ENCODE measurements around the gene ANG. TPM values are rescaled to one million over a fixed set of nuclear protein-coding genes. Genes with fewer than 3 reads are reported as not detected.

Gene ANG
- total RNA-seq, 1 experiment from 2014 or later: 0.71 TPM

GRCh38 chr14:20687362-20688166, 1.0 kb upstream of the ANG start:
- DNase-seq (ENCODE audit: low spot score): no peak
- Histone ChIP-seq H3K4me1 (ENCODE audit: insufficient read depth, low read length, poor library complexity, severe bottlenecking) (peaks cover 9% of the 10 kb centered on the region), H3K27ac (ENCODE audit: low read depth, low read length, poor library complexity, severe bottlenecking) (no peak overlapping the region), H3K36me3 (ENCODE audit: insufficient read depth, low read length, poor library complexity, severe bottlenecking) (no peaks in the 10 kb centered on the region), H3K4me3 (ENCODE audit: low read depth, low read length, poor library complexity, severe bottlenecking) (no peak overlapping the region), H3K27me3 (replicated peaks; ENCODE audit: insufficient read depth, low read depth, low read length, poor library complexity) (no peaks in the 10 kb centered on the region), H3K9me3 (ENCODE audit: low read depth, low read length, poor library complexity, severe bottlenecking) (no peaks in the 10 kb centered on the region)
- POLR2A ChIA-PET (ENCODE audit: low non-redundant PET): no interaction called here
- TF ChIP-seq, protein P1, sequence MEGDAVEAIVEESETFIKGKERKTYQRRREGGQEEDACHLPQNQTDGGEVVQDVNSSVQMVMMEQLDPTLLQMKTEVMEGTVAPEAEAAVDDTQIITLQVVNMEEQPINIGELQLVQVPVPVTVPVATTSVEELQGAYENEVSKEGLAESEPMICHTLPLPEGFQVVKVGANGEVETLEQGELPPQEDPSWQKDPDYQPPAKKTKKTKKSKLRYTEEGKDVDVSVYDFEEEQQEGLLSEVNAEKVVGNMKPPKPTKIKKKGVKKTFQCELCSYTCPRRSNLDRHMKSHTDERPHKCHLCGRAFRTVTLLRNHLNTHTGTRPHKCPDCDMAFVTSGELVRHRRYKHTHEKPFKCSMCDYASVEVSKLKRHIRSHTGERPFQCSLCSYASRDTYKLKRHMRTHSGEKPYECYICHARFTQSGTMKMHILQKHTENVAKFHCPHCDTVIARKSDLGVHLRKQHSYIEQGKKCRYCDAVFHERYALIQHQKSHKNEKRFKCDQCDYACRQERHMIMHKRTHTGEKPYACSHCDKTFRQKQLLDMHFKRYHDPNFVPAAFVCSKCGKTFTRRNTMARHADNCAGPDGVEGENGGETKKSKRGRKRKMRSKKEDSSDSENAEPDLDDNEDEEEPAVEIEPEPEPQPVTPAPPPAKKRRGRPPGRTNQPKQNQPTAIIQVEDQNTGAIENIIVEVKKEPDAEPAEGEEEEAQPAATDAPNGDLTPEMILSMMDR (conservative IDR thresholded peaks at IDR 0.05; ENCODE audit: low read depth, low read length): no peak
- no peak for TF ChIP-seq EZH2 (IDR thresholded peaks at IDR 0.05; ENCODE audit: borderline replicate concordance, low read depth, low read length, poor library complexity, severe bottlenecking)
- intact Hi-C loops (cut with micrococcal nuclease; ENCODE audit: unreplicated experiment): no loop called here
- CTCF ChIA-PET: no interaction called here
- no TSS peak for BruUV-seq (replicated peaks)

- peak; percentile 74 for DNase-seq (ENCODE audit: low spot score)
- H3K4me1 ChIP-seq (ENCODE audit: insufficient read depth, low read length, poor library complexity, severe bottlenecking): no peaks in the 10 kb centered on the region
- no peaks in the 10 kb centered on the region for H3K9me3 ChIP-seq (ENCODE audit: low read depth, low read length, poor library complexity, severe bottlenecking)
- H3K27ac ChIP-seq (ENCODE audit: low read depth, low read length, poor library complexity, severe bottlenecking): no peak overlapping the region
- no TSS peak for BruUV-seq (replicated peaks)
- no peak overlapping the region for H3K4me3 ChIP-seq (ENCODE audit: low read depth, low read length, poor library complexity, severe bottlenecking)
- CTCF ChIA-PET: interaction anchor here (0.6 to 1.5 kb wide), 10 partner anchors 10 to 378 kb away, joined by 3 to 17 read pairs (median 3); no protein-coding TSS in a partner anchor
- H3K27me3 ChIP-seq (replicated peaks; ENCODE audit: insufficient read depth, low read depth, low read length, poor library complexity): no peaks in the 10 kb centered on the region
- no peaks in the 10 kb centered on the region for H3K36me3 ChIP-seq (ENCODE audit: insufficient read depth, low read length, poor library complexity, severe bottlenecking)
- POLR2A ChIA-PET (ENCODE audit: low non-redundant PET): no interaction called here
- TF ChIP-seq, protein P1 (conservative IDR thresholded peaks at IDR 0.05; ENCODE audit: low read depth, low read length): peak; percentile 88
- TF ChIP-seq EZH2 (IDR thresholded peaks at IDR 0.05; ENCODE audit: borderline replicate concordance, low read depth, low read length, poor library complexity, severe bottlenecking): no peak
- intact Hi-C loops (cut with micrococcal nuclease; ENCODE audit: unreplicated experiment): loop anchor here (1.0 to 10.0 kb wide), 3 partner anchors 60 to 344 kb away; partner anchors contain the start of genes RNASE13 and TPPP2
Observed at GRCh38 chr14:20690848-20691640, 2.5 kb downstream of the ANG start.

DNA sequence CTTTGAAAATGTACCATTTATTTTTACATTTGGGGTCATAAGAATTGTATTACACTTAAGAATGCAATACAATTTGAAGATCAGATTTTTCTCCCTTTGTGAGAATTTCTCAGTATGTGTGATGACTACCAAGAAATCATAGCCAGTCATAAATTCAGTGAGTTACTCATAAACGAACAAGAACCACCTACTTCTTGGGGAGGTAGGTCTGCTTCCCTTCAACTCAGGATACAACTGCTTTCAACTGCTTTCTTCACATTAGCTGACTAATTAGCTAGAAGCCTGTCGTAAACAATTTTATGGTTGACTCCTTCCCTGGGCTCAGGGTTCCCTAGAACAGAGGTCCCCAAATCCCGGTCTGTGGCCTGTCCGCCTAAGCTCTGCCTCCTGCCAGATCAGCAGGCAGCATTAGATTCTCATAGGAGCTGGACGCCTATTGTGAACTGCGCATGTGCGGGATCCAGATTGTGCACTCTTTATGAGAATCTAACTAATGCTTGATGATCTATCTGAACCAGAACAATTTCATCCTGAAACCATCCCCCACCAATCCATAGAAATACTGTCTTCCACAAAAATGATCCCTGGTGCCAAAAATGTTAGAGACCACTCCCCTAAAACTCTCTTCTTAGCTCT, 3.7 kb downstream of the ANG start:
- no peak for TF ChIP-seq EZH2 (IDR thresholded peaks at IDR 0.05; ENCODE audit: borderline replicate concordance, low read depth, low read length, poor library complexity, severe bottlenecking)
- TF ChIP-seq, protein P1 (conservative IDR thresholded peaks at IDR 0.05; ENCODE audit: low read depth, low read length): no peak
- ChIA-PET CTCF (no interaction called here), POLR2A (ENCODE audit: low non-redundant PET) (no interaction called here)
- Histone ChIP-seq H3K27me3 (replicated peaks; ENCODE audit: insufficient read depth, low read depth, low read length, poor library complexity) (no peaks in the 10 kb centered on the region), H3K36me3 (ENCODE audit: insufficient read depth, low read length, poor library complexity, severe bottlenecking) (no peaks in the 10 kb centered on the region), H3K27ac (ENCODE audit: low read depth, low read length, poor library complexity, severe bottlenecking) (no peak overlapping the region), H3K4me3 (ENCODE audit: low read depth, low read length, poor library complexity, severe bottlenecking) (no peak overlapping the region), H3K9me3 (ENCODE audit: low read depth, low read length, poor library complexity, severe bottlenecking) (no peaks in the 10 kb centered on the region), H3K4me1 (ENCODE audit: insufficient read depth, low read length, poor library complexity, severe bottlenecking) (no peaks in the 10 kb centered on the region)
- BruUV-seq (replicated peaks): no TSS peak
- intact Hi-C loops (cut with micrococcal nuclease; ENCODE audit: unreplicated experiment): loop anchor here (10.0 kb wide), 1 partner anchor 343 kb away; the partner anchor contains the start of genes RNASE13 and TPPP2
- no peak for DNase-seq (ENCODE audit: low spot score)

Measured in A673 (cell line).